Endothelial cell of umbilical vein (primary cell): Measurements from ENCODE around the gene EVX2. TPM values are rescaled to one million over a fixed set of nuclear protein-coding genes. Genes with fewer than 3 reads are reported as not detected.

ENCODE experiments used
- BruUV-seq: library from RNA; stranded (reverse); fragments of 400-500 nt; replicated peaks from 2 replicates; lab custom pipeline; 2021; lab: Mats Ljungman, UMichigan
- CTCF ChIA-PET: fragments of 300-600, 350-600 bp; sonication (Branson Sonifier 250); formaldehyde crosslinking; loops from one replicate; lab custom pipeline; 2021; ENCODE audit warnings: antibody characterized with exemption, inconsistent platforms; lab: Charles Lee
- POLR2A ChIA-PET: fragments of 300-600, 350-600 bp; sonication (Branson Sonifier 250); formaldehyde crosslinking; loops from one replicate; lab custom pipeline; 2021; ENCODE audit warnings: antibody characterized with exemption, inconsistent platforms; lab: Charles Lee
- DNase-seq: peaks from one replicate; pipeline ENCODE4 v3.0.0-alpha.2; 2011; ENCODE audit warnings: low read depth, low spot score
- FAIRE-seq: peaks from 2 replicates; lab custom pipeline; 2011; peaks lifted over from hg19 to GRCh38; lab: Jason Lieb, UNC
- H2AFZ ChIP-seq: 2 replicates; pipeline ENCODE4 v1.6.0; 2012; ENCODE audit warnings: low read depth, low read length, control low read depth, inconsistent platforms
- H3K27ac ChIP-seq: 2 replicates; pipeline ENCODE4 v1.5.1; 2011; ENCODE audit warnings: low read depth, mild to moderate bottlenecking, control low read depth, low read length, moderate library complexity; ENCODE audit not compliant: insufficient read depth
- H3K27me3 ChIP-seq, 2 experiments: 2 replicates each; pipeline versions ENCODE4 v1.6.0 to v1.6.1; 2011; ENCODE audit warnings: low read length in 2 of 2, mixed read lengths in 1 of 2; ENCODE audit not compliant: control insufficient read depth in 2 of 2, insufficient read depth in 2 of 2
- H3K36me3 ChIP-seq, 2 experiments: 2 replicates in 1 of 2; 3 replicates in 1 of 2; pipeline ENCODE4 v1.5.1; 2011; ENCODE audit warnings: low read length in 2 of 2, mild to moderate bottlenecking in 1 of 2, moderate library complexity in 1 of 2; ENCODE audit not compliant: control insufficient read depth in 2 of 2, insufficient read depth in 2 of 2; ENCODE audit errors: extremely low read depth in 1 of 2
- H3K4me1 ChIP-seq: 3 replicates; pipeline ENCODE4 v1.5.1; 2011; ENCODE audit warnings: mild to moderate bottlenecking, low read length; ENCODE audit not compliant: control insufficient read depth, insufficient read depth; ENCODE audit errors: extremely low read depth
- H3K4me2 ChIP-seq: 2 replicates; pipeline ENCODE4 v1.6.1; 2011; ENCODE audit warnings: low read length, control low read depth, mixed read lengths; ENCODE audit not compliant: insufficient read depth
- H3K4me3 ChIP-seq, 3 experiments: fragments of 200-600 bp in 1 of 3; sonication (generic), shearing (Covaris generic) in 1 of 3; replicated peaks in 1 of 3; 2 replicates each; pipeline ENCODE4 v1.5.1; 2011 to 2016; ENCODE audit warnings: control low read depth in 3 of 3, low read length in 3 of 3, mild to moderate bottlenecking in 2 of 3, inconsistent platforms in 1 of 3, low read depth in 1 of 3, moderate library complexity in 1 of 3; ENCODE audit not compliant: insufficient read depth in 1 of 3
- H3K79me2 ChIP-seq: 2 replicates; pipeline ENCODE4 v1.6.0; 2012; ENCODE audit warnings: low read length, inconsistent platforms; ENCODE audit not compliant: control insufficient read depth, insufficient read depth
- H3K9ac ChIP-seq: replicated peaks from 2 replicates; pipeline ENCODE3; 2011; ENCODE audit warnings: low read length, control low read depth; ENCODE audit not compliant: insufficient read depth; ENCODE audit errors: extremely low read depth
- H3K9me1 ChIP-seq: replicated peaks from 3 replicates; pipeline ENCODE4 v1.6.0; 2011; ENCODE audit warnings: mild to moderate bottlenecking, low read length; ENCODE audit not compliant: control insufficient read depth, insufficient read depth; ENCODE audit errors: extremely low read depth
- H3K9me3 ChIP-seq: replicated peaks from 2 replicates; pipeline ENCODE4 v1.5.1; 2012; ENCODE audit warnings: low read length, inconsistent platforms; ENCODE audit not compliant: control insufficient read depth, insufficient read depth
- H4K20me1 ChIP-seq: replicated peaks from 2 replicates; pipeline ENCODE3; 2011; ENCODE audit warnings: mild to moderate bottlenecking, low read length; ENCODE audit not compliant: control insufficient read depth, insufficient read depth; ENCODE audit errors: extremely low read depth
- CTCF ChIP-seq, 2 donors: IDR thresholded peaks; 1 replicate in 1 of 2; 2 replicates in 1 of 2; pipeline ENCODE4 v1.5.1; 2011; ENCODE audit warnings: low read length in 2 of 2, mild to moderate bottlenecking in 2 of 2, moderate library complexity in 2 of 2, control low read depth in 1 of 2, inconsistent platforms in 1 of 2, low read depth in 1 of 2; ENCODE audit not compliant: insufficient read depth in 1 of 2; ENCODE audit errors: extremely low read depth in 1 of 2
- EZH2 ChIP-seq: IDR thresholded peaks from 2 replicates; pipeline ENCODE4 v1.6.1; 2012; ENCODE audit warnings: borderline replicate concordance, low read depth, mild to moderate bottlenecking, moderate library complexity, low read length, inconsistent platforms; ENCODE audit not compliant: severe bottlenecking
- MAX ChIP-seq: IDR thresholded peaks from 2 replicates; pipeline ENCODE4 v1.6.1; 2011; ENCODE audit not compliant: insufficient read depth, insufficient read length
- dilution Hi-C: fragments of 300-500 bp; cut with MboI; formaldehyde crosslinking; loops from one replicate; pipeline ENCODE4 v1.15.0; 2019; ENCODE audit warnings: low sequenced_read_pairs; ENCODE audit not compliant: extremely low pct_ligation_motif_present
- intact Hi-C: fragments of 100-400 bp; cut with micrococcal nuclease; formaldehyde crosslinking; loops from one replicate; pipeline ENCODE4 v1.10.0; 2022
- polyA plus RNA-seq, 4 experiments: library from polyadenylated mRNA; depleted of rRNA in 3 of 4; stranded (reverse) in 3 of 4; unstranded in 1 of 4; fragments of >200 nt; gene quantifications; 2 replicates each; pipeline versions ENCODE4 v1.2.1 to v1.2.3, GENCODE V29; 2011 to 2012; ENCODE audit warnings: missing spikeins in 1 of 4
- total RNA-seq: library from RNA; stranded (reverse); gene quantifications from 2 replicates; pipeline ENCODE4 v1.2.3, GENCODE V29; 2021

EVX2 gene
- total and polyA plus RNA-seq, 2 donors (not counting 3 experiments of a cell fraction or from before 2014, with no cell fraction given): not detected

- dilution Hi-C loops (no loop called here), intact Hi-C loops (no loop called here)
- POLR2A ChIA-PET: no interaction called here
- no peaks in the 10 kb centered on the region for H3K9me1 ChIP-seq
- H4K20me1 ChIP-seq: no peaks in the 10 kb centered on the region
- H3K79me2 ChIP-seq: no peaks in the 10 kb centered on the region
- peaks cover 84 to 98% of the 10 kb centered on the region in 2 experiments for H3K27me3 ChIP-seq
- no TSS peak for BruUV-seq
- no peaks in the 10 kb centered on the region for H3K36me3 ChIP-seq
- no peak overlapping the region for H3K9ac ChIP-seq
- no peak overlapping the region for H3K27ac ChIP-seq
- TF ChIP-seq EZH2: peak; percentile 12
- TF ChIP-seq MAX: no peak
- H3K4me1 ChIP-seq: peaks cover 4% of the 10 kb centered on the region
- H3K9me3 ChIP-seq: no peaks in the 10 kb centered on the region
- H3K4me3 ChIP-seq: no peak overlapping the region
- no peak overlapping the region for H3K4me2 ChIP-seq
- CTCF ChIA-PET: interaction anchor here (1.2 to 1.8 kb wide), 4 partner anchors 12 to 1047 kb away, joined by 4 to 6 read pairs (median 6); no protein-coding TSS in a partner anchor
- FAIRE-seq (no peak), DNase-seq (no peak)
- no peak overlapping the region for H2AFZ ChIP-seq
Measured at GRCh38 chr2:176114930-176115625, 31.3 kb upstream of the EVX2 start.

DNA sequence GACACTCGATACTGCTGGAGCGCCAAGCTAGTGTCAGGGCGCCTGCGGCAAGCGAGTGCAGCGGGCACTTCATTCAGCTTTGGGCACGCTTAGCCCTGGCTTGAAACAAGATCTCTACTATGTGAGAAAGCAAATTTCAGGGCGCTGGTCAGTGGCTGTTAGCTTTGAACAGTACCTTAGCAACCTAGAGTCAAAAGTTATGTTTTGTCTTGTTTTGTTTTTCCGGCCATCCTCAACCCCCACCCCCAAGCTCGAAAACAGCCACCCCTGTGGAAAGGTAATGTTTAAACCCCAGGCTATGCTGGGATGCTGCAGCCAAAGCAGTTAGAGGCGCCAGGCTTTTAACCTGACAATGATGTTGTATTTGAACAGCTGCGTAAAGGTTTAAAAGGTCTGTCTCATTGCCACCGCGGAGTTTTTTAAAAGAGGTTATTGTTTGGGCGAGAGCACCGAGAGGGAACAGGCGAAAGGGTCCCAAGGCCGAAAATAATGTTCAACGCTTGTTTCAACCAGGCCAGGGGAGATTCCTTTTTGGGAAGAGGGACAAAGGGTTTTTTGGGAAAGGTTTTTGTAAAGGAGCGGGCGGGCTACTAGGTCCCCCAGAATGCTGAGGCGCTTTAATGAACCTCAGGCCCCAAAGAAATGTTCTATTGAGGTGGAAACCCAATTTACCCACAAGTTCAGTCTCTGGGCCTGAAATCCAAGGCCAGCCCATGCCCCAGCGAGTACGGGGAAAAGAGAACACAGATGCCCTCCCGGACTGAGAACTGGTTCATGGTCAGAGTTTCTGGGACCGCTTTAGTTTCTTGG is 30.6 kb upstream of the EVX2 start:
- peak; percentile 62 for TF ChIP-seq EZH2
- TF ChIP-seq CTCF (IDR thresholded peaks at IDR 0.05; ENCODE audit: extremely low read depth in 1 of 2, insufficient read depth in 1 of 2, low read depth in 1 of 2, low read length in 2 of 2): no peak
- no peaks in the 10 kb centered on the region for H3K79me2 ChIP-seq
- H3K4me2 ChIP-seq: no peak overlapping the region
- FAIRE-seq (no peak), DNase-seq (no peak)
- H3K36me3 ChIP-seq: no peaks in the 10 kb centered on the region
- no peak overlapping the region for H3K9ac ChIP-seq
- H3K27ac ChIP-seq: no peak overlapping the region
- H4K20me1 ChIP-seq: no peaks in the 10 kb centered on the region
- no TSS peak for BruUV-seq
- H3K27me3 ChIP-seq: peaks cover 86 to 98% of the 10 kb centered on the region in 2 experiments
- intact Hi-C loops: no loop called here
- H2AFZ ChIP-seq: no peak overlapping the region
- CTCF ChIA-PET: interaction anchor here (0.8 to 4.3 kb wide), 9 partner anchors 8 to 1048 kb away, joined by 4 to 22 read pairs (median 5); partner anchors contain the start of gene HOXD9
- no peaks in the 10 kb centered on the region for H3K9me1 ChIP-seq
- H3K9me3 ChIP-seq: no peaks in the 10 kb centered on the region
- peaks cover 4% of the 10 kb centered on the region for H3K4me1 ChIP-seq
- H3K4me3 ChIP-seq: no peak overlapping the region
- dilution Hi-C loops: no loop called here
- POLR2A ChIA-PET: no interaction called here
